LoVo (cell line): ENCODE results near the gene TRDN.
A peak's percentile ranks its signal among the peaks of the same experiment; 100 is the strongest.
"Not testable (repeated sequence)": the region's sequence is repeated elsewhere in the genome, so short reads cannot be mapped to it uniquely, and the experiment has no call there.

ENCODE experiments used
- DNase-seq: peaks from one replicate; pipeline ENCODE4 v3.0.0-alpha.2; 2016; ENCODE audit warnings: low spot score

The TRDN gene

DNA sequence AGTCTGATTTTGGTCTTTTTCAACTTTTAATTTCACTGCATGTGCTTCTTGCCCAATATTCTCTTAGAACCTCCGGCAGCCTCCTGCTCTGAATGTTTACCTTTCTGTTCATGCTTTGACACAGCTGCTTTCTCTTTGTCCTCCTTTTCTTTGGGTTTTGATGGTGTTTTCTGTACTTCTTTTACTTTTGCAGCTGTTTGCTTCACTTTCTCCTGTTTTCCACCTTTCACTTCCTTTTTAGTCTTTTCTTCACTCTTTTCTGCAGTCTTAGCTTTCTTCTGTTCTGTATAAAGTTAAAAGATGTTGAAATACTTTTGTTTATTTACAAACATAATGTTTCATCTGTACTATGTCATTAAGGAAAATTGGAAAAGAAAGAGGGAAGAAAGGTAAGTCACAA lies 133.1 kb downstream of the TRDN start:
- no peak for DNase-seq

DNA sequence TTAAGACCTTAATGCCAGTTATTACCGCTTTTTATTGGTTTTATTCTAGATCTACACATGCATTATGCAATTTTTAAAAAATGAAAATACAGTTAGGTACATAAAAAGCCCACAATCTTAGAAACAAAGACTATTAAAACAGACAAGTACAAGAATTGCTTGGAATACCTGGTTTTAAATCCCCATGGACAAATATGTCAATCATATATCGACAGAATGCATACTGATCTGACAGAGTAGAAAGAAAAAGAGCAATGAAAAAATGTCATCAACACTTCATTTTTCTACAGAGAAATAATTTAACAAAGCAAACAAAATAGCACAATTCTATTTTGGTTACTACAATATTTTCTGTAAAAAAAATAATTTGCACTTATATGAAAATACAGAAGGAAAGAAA lies 139.7 kb downstream of the TRDN start:
- DNase-seq: no peak

DNA sequence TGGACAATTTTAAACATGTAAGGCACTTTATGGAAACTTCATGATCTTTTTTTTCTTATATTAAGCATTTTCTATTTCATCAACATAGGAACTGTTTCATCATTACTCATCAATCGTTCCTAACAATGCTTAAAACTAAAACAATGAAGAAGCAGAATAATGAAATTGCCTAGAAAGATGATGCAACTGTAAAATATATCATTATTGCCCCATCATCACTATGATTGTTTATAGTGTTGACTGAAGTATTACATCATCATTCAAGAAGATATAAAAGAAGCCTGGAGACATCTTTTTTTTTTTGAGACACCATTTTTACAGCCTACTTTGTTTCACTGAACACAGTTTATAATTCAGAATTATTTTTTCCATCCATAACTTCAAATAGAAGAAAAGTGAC lies 147.2 kb downstream of the TRDN start:
- DNase-seq: no peak

DNA sequence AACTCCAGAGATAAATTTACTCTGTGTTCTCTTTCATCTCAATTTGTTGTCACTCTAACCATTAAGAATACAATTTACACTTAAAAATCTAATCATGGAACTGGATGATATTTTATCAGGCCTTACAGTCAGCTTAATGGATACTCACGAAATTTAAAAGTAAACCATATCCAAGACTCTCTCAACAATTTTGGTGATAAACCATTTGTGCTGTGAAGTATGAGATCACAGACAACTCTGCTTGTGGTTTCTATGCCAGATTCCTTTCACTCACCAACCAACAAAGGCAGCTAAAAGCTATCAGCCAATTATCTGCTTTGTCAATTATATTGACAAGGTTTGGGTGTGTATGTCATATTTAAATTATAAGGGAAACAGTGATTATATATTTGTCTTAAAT lies 155.8 kb downstream of the TRDN start:
- no peak for DNase-seq

DNA sequence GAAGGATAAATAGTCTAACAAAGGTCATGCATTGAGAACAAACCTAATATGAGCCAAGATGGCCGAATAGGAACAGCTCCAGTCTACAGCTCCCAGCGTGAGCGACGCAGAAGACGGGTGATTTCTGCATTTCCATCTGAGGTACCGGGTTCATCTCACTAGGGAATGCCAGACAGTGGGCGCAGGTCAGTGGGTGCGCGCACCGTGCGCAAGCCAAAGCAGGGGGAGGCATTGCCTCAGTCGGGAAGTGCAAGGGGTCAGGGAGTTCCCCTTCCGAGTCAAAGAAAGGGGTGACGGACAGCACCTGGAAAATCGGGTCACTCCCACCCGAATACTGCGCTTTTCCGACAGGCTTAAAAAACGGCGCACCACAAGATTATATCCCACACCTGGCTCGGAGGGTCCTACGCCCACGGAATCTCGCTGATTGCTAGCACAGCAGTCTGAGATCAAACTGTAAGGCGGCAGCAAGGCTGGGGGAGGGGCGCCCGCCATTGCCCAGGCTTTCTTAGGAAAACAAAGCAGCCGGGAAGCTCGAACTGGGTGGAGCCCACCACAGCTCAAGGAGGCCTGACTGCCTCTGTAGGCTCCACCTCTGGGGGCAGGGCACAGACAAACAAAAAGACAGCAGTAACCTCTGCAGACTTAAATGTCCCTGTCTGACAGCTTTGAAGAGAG lies 164.6 kb downstream of the TRDN start:
- DNase-seq: not testable (repeated sequence)

DNA sequence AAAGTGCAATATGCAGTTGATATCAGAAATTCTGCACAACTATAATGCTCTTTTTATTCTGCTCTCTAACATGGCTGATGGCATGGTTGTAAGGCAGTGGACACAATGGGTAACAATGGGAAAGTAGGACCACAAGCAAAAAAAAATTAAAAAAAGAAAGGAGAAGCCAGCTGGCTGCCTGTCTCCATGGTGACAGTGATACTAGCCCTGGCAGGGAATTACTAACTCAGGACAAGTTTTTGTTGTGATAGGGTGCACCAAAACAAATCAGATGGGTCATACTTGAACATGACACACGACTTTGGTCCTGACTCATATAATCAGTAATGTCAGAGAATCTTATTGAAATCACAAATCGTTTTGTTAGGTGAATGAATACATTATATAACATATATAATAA lies 169.4 kb downstream of the TRDN start:
- no peak for DNase-seq

DNA sequence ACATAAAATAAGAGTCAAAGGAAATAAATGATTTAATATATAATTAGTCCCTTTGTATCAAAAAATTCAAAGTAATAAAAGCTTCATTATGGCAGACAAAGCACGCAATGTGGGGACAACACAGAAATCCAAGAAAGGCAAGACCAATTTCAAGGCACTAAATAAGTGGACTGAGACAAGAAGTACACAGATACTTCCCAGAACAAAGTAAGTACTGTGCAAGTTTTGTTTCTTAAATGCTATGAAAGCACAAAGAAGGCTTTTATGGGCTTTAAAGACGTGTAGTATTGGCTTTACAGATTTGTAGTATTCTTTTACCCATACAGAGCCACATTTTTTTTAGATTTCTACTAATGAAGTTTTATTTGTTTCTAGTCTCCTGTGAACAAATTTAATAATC lies 174.6 kb downstream of the TRDN start:
- no peak for DNase-seq

DNA sequence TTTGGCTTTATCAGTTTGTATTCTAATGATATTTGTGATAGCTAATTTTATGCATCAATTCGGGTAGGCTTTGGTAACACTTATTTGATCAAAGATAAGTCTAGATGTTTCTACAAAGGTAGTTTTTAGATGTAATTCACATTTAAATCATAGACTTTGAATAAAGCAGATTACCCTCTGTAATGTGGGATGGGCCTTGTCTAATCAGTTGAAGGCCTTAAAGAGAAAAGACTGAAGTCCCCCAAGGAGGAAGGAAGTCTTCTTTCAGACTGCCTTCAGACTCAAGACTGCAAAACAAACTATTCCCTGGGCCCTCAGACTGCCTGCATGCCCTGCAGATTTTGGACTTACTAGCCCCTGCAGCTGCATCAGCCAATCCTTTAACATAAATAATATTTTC lies 178.5 kb downstream of the TRDN start:
- no peak for DNase-seq

DNA sequence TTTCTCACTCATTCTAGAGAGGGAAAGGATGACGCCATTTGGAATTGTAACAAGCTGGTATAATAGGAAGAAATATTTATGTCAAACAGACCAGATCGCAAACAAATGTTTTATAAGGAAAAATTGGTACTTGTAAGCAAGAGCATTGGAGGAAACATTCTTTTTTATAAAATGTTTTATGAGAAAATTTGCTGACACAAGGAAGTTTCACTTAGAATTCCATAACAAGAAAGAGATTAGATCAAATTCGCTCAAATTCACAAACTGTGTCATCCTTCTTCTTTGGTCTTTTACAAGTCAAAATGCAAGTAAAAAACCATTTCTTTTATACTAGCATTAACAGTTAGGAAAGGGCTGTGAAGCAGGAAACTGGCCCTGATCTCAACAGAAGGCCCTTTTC lies 179.9 kb downstream of the TRDN start:
- no peak for DNase-seq

DNA sequence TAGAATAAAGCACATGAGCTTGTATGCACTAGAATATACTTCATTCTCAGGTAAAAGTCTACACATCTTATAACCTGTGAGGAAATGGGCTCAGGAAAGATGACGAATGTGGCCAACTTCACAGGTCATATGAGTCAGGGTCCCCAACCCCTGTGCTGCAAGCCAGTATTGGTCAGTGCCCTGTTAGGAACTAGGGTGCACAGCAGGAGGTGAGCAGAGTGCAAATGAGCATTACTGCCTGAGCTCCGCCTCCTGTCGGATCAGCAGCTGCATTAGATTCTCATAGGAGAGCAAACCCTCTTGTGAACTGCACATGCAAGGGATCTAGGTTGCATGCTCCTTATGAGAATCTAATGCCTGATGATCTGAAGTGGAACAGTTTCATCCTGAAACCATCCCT lies 182.3 kb downstream of the TRDN start:
- DNase-seq: no peak

DNA sequence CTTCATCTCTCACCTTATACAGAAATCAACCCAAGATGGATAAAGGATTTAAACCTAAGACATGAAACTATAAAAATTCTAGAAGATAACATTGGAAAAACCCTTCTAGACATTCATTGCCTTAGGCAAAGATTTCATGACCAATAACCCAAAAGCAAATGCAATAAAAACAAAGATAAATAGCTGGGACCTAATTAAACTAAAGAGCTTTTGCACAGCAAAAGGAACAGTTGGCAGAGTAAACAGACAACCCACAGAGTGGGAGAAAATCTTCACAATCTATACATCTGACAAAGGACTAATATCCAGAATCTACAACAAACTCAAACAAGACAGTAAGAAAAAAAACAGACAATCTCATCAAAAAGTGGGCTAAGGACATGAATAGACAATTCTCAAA lies 183.7 kb downstream of the TRDN start:
- DNase-seq: not testable (repeated sequence)

DNA sequence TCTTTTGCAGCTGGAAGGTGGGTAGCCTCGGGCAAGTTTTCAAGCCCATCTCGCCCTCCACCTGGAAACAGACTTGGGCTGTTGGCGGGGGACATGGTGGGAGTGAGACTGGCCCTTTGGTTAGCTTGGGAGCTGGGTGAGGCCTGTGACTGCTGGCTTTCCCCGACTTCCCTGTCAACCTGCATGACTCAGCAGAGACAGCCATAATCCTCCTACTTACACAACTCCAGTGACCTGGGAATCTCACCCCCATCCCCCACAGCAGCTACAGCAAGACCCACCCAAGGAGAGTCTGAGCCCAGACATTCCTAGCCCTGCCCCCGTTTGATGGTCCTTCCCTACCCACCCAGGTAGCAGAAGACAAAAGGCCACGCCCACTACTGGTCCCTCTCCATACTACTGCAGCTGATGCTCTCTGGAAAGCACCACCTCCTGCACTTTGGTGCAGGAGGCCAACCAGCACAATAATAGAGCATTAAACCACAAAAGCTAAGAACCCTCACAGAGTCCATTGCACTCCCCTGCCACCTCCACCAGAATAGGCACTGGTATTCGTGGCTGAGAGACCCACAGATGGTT lies 188.4 kb downstream of the TRDN start:
- no peak for DNase-seq

DNA sequence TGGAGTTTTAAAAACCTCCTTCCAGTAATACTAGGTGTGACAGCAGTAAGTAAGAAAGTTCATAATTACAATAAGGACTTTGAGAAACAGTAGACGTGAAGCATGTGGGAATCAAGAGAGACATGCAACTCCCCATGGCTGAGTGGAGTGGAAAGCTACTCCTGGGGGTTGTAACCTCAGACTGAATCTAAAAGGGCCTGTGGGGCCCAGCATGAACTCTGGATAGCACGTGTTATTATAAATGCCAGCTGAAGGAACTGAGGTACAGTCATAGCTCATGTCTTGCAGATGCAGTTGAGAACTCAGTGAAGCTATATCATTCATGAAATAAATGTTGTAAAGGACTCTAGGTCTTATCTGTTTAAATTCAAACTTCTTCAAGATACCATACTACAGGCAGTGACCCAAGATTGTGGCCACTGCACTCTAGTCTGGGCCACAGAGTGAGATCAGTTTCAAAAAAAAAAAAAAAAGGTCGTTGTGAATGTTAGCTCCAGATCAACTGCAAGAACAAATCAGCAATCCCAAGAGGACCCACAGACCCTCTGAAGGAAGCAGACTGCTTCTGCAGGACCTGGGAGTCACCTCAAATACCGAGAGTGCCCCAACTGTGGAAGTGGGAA lies 189.3 kb downstream of the TRDN start:
- no peak for DNase-seq

DNA sequence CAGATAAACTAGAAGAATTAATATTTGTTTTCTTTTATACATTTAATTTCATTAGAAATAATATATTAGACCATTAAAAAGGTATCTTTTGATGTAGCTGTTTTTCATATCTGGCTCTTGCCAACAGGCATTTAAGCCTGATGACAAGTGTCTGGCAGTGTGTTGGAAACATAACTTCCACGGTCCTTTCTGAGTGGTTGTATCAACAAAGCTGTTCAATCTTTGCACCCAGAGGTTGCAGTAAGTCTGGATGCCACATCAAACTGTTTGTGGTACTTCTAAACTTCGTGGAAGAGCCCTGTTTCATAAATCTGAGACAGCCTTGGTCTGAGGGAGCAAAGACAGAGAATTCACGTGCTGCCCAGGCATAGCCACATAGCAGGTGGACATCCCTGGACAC lies 197.4 kb downstream of the TRDN start:
- DNase-seq: no peak

DNA sequence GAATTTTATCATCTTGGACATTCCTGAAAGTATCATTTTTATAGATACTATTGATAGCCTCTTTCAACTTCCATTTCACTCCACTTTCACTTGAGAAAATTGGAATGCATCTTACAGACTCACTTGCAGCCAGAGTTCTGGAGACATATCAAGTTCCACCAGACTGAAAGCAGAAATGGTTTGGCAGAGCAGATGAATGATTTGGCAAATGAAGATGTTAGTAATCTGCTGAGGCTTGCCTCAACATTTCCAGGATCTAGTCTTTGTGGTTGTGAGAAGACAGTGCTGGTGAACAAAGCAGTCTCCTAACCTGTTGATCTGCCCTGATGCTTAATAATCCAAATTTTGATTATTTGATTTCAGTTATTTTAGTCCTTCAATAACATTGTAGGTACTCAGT lies 202.6 kb downstream of the TRDN start:
- DNase-seq: no peak

DNA sequence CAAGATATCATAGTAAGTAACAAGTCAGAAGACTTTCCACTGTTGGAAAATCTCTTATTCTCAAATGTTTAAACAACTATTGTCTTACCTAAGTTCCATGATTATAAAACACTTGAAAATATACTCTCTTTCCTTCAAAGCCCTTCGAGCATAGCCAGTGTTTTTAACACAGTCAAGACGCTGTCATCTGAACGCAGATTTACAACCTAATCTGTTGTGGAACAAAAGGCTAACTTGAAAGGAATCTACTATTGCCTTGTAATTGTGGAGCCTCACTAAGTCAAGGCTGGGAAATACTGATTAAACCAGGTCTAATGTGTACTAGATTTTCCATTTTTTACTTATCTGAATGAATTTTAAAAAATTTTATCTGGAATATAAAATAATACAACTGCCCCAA lies 205.8 kb downstream of the TRDN start:
- DNase-seq: no peak

DNA sequence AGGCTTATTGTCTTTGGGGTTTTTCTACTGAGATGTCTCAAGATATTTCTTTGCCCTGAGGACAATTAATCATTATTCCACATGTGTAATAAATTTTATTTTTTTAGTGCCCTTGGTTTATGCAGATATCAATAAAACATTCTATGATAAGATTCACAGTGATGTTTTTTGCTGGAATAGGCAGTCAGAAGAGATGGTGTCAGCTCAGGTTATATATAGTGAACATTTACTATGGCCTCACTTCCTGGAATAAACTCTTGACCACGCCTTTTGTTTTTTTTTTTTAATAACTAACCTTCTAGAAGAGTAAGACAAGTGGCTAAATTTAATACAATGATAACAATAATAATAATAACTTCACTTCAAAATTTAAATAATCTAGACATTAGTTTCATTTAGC lies 209.7 kb downstream of the TRDN start:
- DNase-seq: no peak

DNA sequence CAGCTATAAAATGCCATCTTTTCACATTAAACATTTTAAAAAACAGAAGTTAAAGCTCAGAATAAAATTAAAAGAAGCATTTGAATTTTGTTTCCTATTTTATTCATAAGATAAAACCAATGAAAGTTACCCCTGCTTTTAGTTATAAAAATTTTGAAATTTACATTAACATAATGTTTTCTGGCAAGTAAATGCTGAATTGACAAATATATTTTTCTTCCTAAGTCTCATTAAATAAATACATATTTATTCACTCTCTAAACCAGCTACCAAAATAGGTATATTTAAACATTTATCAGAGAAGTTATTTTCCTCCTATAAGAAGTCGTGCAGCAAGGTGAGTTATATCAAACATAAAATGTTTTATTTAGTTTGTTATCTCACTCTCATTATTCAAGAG lies 213.6 kb downstream of the TRDN start:
- DNase-seq: no peak

DNA sequence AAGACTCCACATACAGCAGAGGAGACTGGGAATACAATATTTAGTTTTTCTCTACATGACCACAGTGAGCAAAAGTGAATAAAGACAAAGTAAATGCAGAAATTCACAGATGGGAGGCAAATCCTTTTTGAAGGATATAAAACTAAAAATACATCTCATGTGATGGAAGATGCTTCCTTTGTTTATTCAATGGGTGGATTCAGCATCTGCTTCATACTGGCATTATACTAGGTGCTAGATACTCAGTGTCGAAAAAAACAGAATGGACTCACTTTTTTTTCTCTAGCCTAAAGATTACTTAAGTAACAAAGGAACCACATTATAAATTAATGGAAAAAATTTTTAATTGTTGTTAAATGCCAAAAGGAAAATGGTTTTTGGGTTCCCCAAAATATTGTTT lies 216.2 kb downstream of the TRDN start:
- no peak for DNase-seq

DNA sequence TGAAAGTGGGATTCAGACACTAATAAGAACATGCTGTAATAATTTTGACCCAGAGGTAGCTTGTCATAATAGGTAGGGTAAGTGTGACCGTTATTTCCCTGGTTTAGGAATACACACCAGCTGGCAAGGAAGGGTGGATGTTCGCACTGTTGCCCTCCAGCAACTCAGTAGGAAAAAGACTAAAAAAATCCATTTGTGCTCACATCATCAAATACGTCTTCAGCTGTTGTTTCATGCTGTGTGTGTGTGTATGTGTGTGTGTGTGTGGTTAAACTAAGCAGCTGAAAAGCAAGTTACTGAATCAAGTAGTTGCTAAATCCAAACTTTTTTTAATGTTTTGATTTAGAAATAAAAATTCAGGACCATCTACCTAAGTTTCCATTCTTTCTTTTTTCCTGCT lies 218.7 kb downstream of the TRDN start:
- no peak for DNase-seq

DNA sequence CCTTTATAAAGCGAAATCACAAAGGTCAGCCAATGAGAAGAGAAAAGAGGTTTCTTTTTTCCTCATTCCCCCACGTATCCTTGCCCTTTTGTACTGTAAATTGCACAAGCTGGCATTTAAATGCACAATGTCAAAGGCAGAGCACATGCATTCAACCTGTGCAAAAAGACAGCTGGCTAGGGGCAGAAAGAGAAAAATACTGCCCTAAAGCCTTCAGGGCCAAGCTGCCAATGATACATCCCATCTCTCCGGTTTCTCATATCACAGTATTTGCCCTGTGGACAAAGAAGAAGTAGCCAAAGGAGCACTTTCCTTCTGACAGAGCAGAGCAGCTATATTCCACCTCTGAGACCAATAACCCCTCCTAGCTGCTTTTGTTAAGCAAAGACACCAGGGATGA lies 219.2 kb downstream of the TRDN start:
- no peak for DNase-seq

DNA sequence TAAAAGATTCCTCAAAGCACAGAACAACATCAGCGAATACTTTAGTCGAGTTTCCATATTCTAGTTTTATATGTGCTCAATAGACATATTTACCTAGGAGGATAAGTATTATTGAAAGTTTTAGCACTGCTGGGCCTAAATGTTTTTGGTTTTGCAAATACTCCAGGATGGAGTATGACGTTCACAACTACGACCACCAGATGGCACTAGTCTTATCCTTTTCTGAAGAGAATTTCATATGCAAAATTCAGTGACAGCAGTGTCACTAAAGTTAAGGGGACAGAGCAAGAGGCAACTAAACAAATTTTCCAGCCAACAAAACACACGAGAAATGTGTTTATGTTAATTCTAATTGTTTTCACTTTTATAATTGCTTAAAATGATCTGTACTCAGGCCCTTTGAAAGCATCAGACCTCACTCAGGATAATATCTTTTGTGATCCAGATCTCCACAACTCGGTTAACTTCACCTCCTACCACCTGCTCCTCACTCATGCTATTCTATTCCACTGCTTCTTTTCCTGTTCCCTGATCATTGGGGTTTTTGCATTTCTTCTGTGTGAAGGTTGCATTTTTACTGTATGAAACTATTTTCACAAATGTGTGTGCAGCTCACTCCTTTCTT lies 220.8 kb downstream of the TRDN start:
- peak; percentile 59 for DNase-seq

DNA sequence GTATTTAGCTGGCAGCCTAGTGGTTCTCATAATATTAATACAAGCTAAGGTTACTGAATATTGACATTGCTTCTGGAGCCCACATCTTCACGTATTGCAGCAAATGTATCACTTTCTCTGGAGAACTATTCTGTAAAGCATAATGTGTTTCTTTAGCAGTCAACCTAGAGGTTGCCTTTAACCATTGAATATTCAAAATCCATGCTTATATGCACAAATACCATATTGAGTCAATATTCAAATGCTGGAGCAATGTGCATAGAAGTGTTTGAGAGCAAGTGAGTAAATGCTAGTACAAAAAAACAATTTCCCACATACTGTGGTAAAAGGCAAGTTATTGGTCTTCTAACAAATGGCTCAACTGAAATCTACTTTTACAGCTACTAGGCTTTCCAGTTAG lies 231.8 kb downstream of the TRDN start:
- no peak for DNase-seq

DNA sequence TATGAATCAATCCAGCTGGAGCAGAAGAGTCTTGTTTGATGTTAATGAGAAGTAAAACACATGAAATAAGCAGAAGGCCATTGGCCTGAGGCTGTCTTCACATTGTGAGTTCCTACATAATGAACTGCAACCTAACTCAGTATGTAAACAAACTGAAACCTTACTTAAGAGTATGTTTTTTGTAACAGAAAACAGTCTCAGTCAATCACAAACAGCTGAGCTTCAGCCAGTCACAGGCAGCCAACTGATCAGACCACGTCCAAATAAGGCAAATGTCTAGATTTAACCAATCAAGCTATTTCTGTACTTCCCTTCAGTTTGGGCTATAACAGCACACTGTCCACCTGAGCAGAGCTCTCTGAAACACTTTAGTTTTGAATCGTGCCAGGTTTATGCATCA lies 234.7 kb downstream of the TRDN start:
- no peak for DNase-seq
